GM18502 (cell line): ENCODE data around the gene CDK5R2.
A peak's percentile ranks its signal among the peaks of the same experiment; 100 is the strongest.
"Not testable (repeated sequence)": the region's sequence is repeated elsewhere in the genome, so short reads cannot be mapped to it uniquely, and the experiment has no call there.

Experiments
- ATAC-seq: cut with Tn5 transposase; IDR thresholded peaks from one replicate; pipeline ENCODE4 v1.9.1; 2021; ENCODE audit warnings: mild to moderate bottlenecking; ENCODE audit not compliant: unreplicated experiment, poor library complexity

Gene CDK5R2

GRCh38 chr2:218959141-218959731 lies at the start of gene CDK5R2:
Gene CDK5R2, plus strand, starts transcription at chr2:218959666. Its CDS starts 155 bp downstream, at chr2:218959821.
- ATAC-seq = peak; percentile 98

DNA sequence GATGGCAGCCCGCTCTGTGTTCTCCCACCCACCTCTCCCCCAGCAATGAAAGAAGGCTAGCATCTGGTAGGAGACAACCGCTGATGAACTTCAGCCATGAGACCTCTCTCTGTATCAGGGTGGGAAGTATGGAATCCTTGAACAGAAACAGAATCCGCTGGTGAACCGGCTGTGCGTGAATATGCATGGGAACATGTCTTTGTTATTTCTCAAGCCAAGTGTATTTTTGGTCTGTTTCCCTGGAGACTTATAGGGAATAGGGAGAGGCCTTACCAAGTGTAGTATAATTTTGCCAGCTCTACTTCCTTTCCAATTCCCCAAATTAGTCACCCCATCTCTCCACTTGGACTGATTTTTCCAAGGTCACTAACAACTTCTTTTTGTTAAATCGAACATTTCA lies 48.7 kb upstream of the CDK5R2 start:
- no peak for ATAC-seq

DNA sequence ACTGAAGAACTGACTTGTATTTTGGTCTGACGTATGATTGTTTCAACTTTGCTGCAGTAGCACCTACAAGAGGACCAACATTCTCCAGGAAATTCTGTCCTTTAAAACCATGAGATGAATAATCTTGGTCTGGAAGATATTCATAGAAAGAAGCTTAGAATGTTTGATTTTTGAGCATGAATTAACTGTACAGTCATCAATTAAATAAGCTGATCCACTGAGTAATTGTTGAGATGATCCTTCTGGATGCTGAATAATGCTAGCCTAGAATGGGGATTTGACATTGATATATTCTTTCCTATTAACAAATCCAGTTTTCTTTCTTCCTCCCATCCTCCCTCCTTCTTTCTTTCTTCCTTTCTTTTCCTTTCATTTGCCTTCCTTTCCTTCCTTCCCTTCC lies 39.0 kb upstream of the CDK5R2 start:
- ATAC-seq = no peak

- no peak for ATAC-seq
These were observed 34.7 kb upstream of the CDK5R2 start for GRCh38 chr2:218924757-218925156.

DNA sequence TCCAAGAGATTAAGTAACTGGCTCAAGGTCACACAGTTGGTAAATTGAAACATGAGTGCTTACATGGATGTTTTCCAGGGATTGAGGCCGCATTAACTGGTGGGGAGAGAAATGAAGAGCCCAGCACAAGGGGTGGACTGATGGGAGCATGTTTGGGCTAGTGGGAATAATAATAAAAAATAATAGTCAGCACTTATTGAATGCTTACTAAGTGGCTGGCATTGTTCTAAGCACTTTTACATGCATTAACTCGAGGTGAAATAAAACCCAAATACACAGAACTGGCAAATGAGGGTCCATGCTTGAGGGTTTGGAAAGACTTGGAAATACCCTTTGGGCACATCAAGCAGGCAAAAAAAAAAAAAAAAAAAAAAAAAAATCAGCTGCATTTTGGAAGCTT lies 34.0 kb upstream of the CDK5R2 start:
- ATAC-seq = no peak

- ATAC-seq = no peak
These were observed 32.0 kb upstream of the CDK5R2 start for GRCh38 chr2:218927422-218927821.

DNA sequence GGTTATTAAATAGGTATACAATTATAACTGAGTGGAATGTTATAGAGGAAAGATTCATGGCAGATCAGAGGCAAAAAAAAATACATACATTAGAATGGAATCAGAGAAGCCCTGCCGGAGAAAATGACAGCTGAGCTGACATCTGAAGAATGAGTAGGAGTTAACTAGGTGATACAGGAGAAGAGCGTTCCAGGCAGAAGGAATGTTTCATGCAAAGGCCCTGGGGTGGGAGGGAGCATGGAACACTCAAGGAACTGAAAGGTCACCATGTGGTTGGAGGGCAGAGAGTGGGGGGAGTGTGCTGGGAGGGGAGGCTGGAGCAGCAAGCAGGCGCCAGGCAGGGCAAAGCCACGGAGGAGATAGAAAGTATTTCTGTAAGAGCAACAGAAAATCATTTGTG lies 31.6 kb upstream of the CDK5R2 start:
- ATAC-seq = no peak

DNA sequence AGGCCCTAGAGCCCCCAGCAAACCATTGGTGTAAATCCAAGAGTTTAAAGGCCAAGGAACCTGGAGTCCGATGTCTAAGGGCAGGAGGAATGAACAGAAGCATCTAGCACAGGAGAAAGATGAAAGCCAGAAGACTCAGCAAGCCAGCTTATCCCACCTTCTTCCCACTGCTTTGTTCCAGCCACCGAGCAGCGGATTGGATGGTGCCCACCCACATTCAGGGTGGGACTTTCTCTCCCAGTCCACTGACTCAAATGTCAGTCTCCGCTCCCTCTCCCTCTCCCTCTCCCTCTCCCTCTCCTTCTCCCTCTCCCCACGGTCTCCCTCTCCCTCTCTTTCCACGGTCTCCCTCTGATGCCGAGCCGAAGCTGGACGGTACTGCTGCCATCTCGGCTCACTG lies 29.0 kb upstream of the CDK5R2 start:
- not testable (repeated sequence) for ATAC-seq

- ATAC-seq = not testable (repeated sequence)
These were observed 27.7 kb upstream of the CDK5R2 start for GRCh38 chr2:218931751-218932150.

DNA sequence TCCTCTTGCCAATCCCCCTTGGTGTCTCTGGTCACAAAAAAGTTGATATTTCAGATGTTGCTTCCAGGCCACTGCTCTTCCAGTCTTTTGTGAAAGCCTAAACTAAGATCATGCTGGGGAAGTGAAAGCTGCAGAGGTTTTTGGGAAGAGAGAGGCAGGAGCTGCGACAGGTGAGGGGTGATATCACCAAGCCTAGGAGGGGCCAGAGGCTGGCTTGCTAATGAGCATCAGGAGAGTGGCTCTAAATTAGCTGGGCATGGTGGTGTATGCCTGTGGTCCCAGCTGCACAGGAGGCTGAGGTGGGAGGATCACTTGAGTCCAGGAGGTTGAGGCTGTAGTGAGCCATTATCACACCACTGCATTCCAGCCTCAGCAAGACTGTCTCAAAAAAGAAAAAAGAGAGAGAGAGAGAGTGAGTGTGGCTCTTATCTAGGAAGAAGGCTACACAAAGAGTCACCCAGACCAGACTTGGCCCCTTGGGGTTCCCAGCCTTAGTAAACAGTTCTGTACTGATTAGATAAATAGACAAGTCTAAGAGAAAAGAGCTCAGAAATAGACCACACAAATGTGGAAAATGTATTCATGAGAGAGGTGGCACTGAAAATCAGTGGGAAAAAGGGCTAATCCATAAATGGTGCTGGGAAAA lies 14.6 kb upstream of the CDK5R2 start:
- no peak for ATAC-seq

DNA sequence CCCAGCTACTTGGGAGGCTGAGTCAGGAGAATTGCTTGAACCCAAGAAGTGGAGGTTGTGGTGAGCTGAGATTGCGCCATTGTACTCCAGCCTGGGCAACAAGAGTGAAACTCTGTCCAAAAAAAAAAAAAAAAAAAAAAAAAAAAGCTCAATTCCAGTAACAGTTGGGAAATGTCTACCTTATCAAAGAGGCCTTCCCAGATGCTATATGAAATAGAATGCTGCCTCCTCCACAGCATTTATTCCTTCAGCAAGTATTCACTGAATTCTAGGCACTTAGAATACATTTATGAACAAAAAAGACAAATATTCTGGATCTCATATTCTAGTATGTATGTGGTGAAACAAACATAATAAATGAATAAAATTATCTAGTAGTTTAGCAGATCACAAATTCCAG lies 12.8 kb upstream of the CDK5R2 start:
- ATAC-seq = no peak

DNA sequence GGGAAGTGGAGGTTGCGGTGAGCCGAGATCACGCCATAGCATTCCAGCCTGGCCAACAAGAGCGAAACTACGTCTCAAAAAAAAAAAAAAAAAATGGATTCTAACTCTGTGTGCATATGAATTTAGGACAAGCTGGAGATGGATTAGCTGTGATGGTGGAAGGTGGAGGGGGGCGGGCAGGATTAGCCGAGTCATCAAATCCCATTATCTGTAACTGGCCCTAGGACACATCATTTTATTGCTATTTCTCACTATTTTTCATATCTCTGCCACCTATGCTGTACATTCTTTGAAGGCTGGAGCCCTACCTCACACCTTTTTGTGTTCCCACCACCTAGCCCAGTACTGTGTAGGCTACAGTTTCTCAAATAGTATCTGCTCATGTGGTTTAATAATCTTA lies 7.3 kb upstream of the CDK5R2 start:
- no peak for ATAC-seq

DNA sequence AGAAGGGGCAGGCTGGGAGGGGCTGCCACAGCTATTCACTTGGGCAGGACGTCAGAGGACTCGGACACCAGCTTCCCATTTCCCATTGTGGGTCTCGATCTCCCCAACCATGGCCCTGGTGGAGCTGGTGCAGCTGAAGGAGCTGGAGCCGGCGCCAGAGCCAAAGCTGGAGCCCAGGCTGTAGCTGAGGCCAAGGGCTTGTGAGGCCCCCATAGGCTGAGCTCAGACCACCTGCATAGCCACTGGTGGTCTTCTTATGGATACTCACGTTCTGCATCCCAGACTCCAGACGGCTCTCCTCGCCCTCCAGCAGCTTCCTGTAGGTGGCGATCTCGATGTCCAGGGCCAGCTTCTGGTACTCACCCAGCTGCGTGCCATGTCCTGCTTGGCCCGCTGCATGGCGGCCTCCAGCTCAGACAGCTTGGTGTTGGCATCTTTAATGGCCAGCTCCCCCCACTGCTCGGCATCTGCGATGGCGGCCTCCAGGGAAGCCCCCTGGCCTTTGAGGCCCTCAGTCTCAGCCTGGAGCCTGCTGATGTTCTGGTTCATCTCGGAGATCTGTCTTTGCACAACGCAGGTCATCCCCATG lies 6.0 kb upstream of the CDK5R2 start:
- no peak for ATAC-seq

DNA sequence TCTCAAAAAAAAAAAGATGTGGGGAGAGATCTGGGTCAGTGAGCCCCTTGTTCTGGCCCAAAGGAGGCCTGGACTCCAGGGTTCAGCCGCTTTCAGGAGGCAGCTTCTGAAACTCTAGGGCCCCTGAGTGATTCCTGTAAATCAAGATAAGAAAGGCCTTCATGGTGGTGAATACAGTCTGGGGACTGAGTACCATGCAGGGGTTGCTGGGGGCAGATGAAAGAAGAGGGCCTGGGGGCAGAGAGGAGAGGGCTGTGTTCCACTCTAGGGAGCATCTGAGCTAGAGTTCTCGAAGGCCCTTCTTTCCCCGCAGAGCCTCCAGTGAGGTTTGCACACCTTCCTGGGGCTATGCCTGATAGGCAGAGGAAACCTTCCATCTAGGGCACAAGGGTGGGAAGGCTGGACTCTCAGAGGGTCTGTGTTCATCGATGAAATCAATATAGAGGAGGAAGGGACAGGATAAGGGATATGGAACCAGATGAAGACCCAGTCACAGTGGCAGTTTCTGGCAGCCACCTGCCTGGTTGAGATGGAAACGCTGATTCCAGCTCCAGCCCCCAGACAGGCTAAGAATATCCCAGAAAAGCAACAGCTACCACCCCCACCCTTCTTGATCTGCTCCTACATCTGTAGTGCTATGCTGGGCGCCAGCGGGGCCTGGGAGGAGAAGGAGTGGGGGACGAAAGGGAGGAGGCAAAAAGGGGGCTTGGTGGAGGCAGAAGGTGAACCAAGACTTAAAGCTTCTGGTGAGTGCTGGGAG lies 4.7 kb upstream of the CDK5R2 start:
- no peak for ATAC-seq

- ATAC-seq = no peak
These were observed 3.4 kb upstream of the CDK5R2 start for GRCh38 chr2:218956039-218956438.

- ATAC-seq = no peak
These were observed 1.8 kb upstream of the CDK5R2 start for GRCh38 chr2:218957671-218958070.

- ATAC-seq = no peak
These were observed 1.2 kb upstream of the CDK5R2 start for GRCh38 chr2:218958276-218958675.

DNA sequence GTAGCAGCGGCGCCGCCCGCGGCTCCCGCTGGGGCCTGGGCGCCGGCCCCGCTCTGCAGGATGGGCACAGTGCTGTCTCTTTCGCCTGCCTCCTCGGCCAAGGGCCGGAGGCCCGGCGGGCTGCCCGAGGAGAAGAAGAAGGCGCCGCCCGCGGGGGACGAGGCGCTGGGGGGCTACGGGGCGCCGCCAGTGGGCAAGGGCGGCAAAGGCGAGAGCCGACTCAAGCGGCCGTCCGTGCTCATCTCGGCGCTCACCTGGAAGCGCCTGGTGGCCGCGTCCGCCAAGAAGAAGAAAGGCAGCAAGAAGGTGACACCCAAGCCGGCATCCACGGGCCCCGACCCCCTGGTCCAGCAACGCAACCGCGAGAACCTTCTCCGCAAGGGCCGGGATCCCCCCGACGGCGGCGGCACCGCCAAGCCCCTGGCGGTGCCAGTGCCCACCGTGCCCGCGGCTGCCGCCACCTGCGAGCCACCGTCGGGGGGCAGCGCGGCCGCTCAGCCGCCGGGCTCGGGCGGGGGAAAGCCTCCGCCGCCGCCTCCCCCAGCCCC lies 369 bp downstream of the CDK5R2 start:
- ATAC-seq = no peak

GRCh38 chr2:218960309-218961165 lies 1.1 kb downstream of the CDK5R2 start:
- no peak for ATAC-seq

DNA sequence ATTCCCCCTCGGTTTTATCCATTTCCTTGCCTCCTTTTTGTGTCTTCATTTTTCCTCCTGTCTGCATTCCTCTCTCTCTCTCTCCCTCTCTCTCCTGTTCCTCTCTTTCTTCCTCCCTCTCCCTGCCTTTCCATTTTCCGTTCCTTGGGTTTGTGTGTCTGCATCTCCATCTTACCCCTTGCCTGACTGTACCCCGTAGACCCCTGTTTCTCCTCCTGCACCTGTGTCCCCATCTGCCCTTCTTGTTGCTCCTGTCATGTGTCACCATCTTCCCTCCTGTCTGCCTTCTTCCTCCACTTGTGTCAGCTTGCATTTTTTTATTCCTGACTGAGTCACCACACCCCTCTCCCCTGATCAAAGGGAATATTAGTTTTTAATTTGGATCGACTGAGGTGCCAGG lies 1.8 kb downstream of the CDK5R2 start:
- ATAC-seq = no peak
